ENCODE results near the gene CRLF1.
"Not testable (repeated sequence)": the region's sequence is repeated elsewhere in the genome, so short reads cannot be mapped to it uniquely, and the experiment has no call there.

The CRLF1 gene

GRCh38 chr19:18608102-18608804, 1.7 kb upstream of the CRLF1 start:
- no peak for DNase-seq

- no peak for DNase-seq
Measured at GRCh38 chr19:18607226-18608101, 865 bp upstream of the CRLF1 start.

- DNase-seq: no peak
Measured at GRCh38 chr19:18605546-18606280, 886 bp downstream of the CRLF1 start.

- DNase-seq: no peak
Measured at GRCh38 chr19:18605196-18605545, 1.4 kb downstream of the CRLF1 start.

GRCh38 chr19:18604820-18605159, 1.8 kb downstream of the CRLF1 start:
- no peak for DNase-seq

- no peak for DNase-seq
Measured at GRCh38 chr19:18603958-18604819, 2.4 kb downstream of the CRLF1 start.

GRCh38 chr19:18603255-18603957, 3.2 kb downstream of the CRLF1 start:
- peak in 1 of 2 experiments; percentile 47 for DNase-seq

GRCh38 chr19:18601875-18602274, 4.7 kb downstream of the CRLF1 start:
- no peak for DNase-seq

GRCh38 chr19:18600692-18601397, 5.8 kb downstream of the CRLF1 start:
- not testable (repeated sequence) for DNase-seq

GRCh38 chr19:18599485-18599884, 7.1 kb downstream of the CRLF1 start:
- DNase-seq: no peak

GRCh38 chr19:18597809-18598660, 8.6 kb downstream of the CRLF1 start:
- DNase-seq: peak in 1 of 2 experiments; percentile 30

- peak; percentile 40 to 54 for DNase-seq
Measured at GRCh38 chr19:18596752-18597157, 9.8 kb downstream of the CRLF1 start.

GRCh38 chr19:18595475-18595874, 11.1 kb downstream of the CRLF1 start:
- no peak for DNase-seq

- DNase-seq: peak in 1 of 2 experiments; percentile 48
Measured at GRCh38 chr19:18594824-18595373, 11.7 kb downstream of the CRLF1 start.

GRCh38 chr19:18594096-18594823, 12.3 kb downstream of the CRLF1 start:
- peak; percentile 51 to 72 for DNase-seq

GRCh38 chr19:18593367-18594095, 13.1 kb downstream of the CRLF1 start:
- no peak for DNase-seq

- DNase-seq: not testable (repeated sequence)
Measured at GRCh38 chr19:18592732-18593131, 13.9 kb downstream of the CRLF1 start.

- DNase-seq: no peak
Measured at GRCh38 chr19:18591735-18592385, 14.7 kb downstream of the CRLF1 start.

Measured in NCI-H524 (cell line).